Gastrocnemius medialis (tissue), 4 donors: ENCODE data around the gene GTSF1L.

Experiments
- CTCF ChIP-seq, 5 experiments: fragments of 450-650 bp in 3 of 5; fragments of 200-600 bp in 2 of 5; sonication (generic) in 2 of 5; IDR thresholded peaks in 4 of 5; conservative IDR thresholded peaks in 1 of 5; 1 replicate in 4 of 5; 2 replicates in 1 of 5; pipeline ENCODE4 v1.5.1; 2016 to 2019; ENCODE audit warnings: antibody characterized with exemption in 5 of 5, mild to moderate bottlenecking in 3 of 5, moderate library complexity in 3 of 5
- POLR2A ChIP-seq, 2 donors: fragments of 450-650 bp; IDR thresholded peaks; one replicate each; pipeline ENCODE4 v1.6.1; 2017; ENCODE audit warnings: antibody characterized with exemption in 2 of 2, mild to moderate bottlenecking in 2 of 2, moderate library complexity in 2 of 2

GRCh38 chr20:43716757-43717615, 9.8 kb downstream of the GTSF1L start:
- TF ChIP-seq CTCF (IDR thresholded peaks at IDR 0.05 in 4 of 5, conservative IDR thresholded peaks at IDR 0.05 in 1 of 5) (no peak), POLR2A (IDR thresholded peaks at IDR 0.05) (no peak)
